ENCODE data around the gene CLDN5. TPM values are rescaled to one million over a fixed set of nuclear protein-coding genes. Genes with fewer than 3 reads are reported as not detected.

CLDN5 gene
- total RNA-seq, 2 donors from 2014 or later, result 0.20 to 0.66 TPM

GRCh38 chr22:19569976-19570375 lies 45.8 kb upstream of the CLDN5 start:
- no peaks in the 10 kb centered on the region for H3K4me1 ChIP-seq (ENCODE audit: control insufficient read depth, insufficient read depth, low read length)
- Mint-ChIP-seq H3K27ac (no peak overlapping the region), H3K4me3 (no peak overlapping the region), H3K36me3 (ENCODE audit: low read depth) (no peaks in the 10 kb centered on the region), H3K4me1 (no peaks in the 10 kb centered on the region), H3K27me3 (ENCODE audit: insufficient read depth) (peaks cover 3% of the 10 kb centered on the region), H3K9me3 (peaks cover 2% of the 10 kb centered on the region)
- no peak overlapping the region for H3K27ac ChIP-seq (ENCODE audit: low read depth, low read length)
- no peak overlapping the region for H3K4me3 ChIP-seq (ENCODE audit: low read length)
- DNase-seq, result no peak
- no peaks in the 10 kb centered on the region for H3K27me3 ChIP-seq (ENCODE audit: control insufficient read depth, insufficient read depth, low read length, poor library complexity, severe bottlenecking)
- 92 to 100% methylated on average over 2 of the region's 2 CpGs for WGBS, 2 experiments (ENCODE audit: insufficient coverage in 1 of 2, insufficient read length in 1 of 2)
- no peaks in the 10 kb centered on the region for H3K9me3 ChIP-seq (ENCODE audit: control insufficient read depth, low read length)
- TF ChIP-seq CTCF (conservative IDR thresholded peaks at IDR 0.05), result no peak
- no peak overlapping the region for H3K9ac ChIP-seq (ENCODE audit: extremely low read depth, low read length, poor library complexity, severe bottlenecking)
- H3K36me3 ChIP-seq (ENCODE audit: control insufficient read depth, insufficient read depth, low read length), result no peaks in the 10 kb centered on the region

GRCh38 chr22:19569276-19569640 lies 45.0 kb upstream of the CLDN5 start:
- 91% methylated on average over 1 of the region's 1 CpG; no CpG with 5 or more reads in 1 of the 2 experiments for WGBS, 2 experiments (ENCODE audit: insufficient coverage in 1 of 2, insufficient read length in 1 of 2)
- Mint-ChIP-seq H3K4me1 (no peaks in the 10 kb centered on the region), H3K36me3 (ENCODE audit: low read depth) (no peaks in the 10 kb centered on the region), H3K4me3 (no peak overlapping the region), H3K27ac (no peak overlapping the region), H3K9me3 (peaks cover 2% of the 10 kb centered on the region), H3K27me3 (ENCODE audit: insufficient read depth) (peaks cover 5% of the 10 kb centered on the region)
- H3K4me3 ChIP-seq (ENCODE audit: low read length), result no peak overlapping the region
- H3K36me3 ChIP-seq (ENCODE audit: control insufficient read depth, insufficient read depth, low read length), result no peaks in the 10 kb centered on the region
- H3K9me3 ChIP-seq (ENCODE audit: control insufficient read depth, low read length), result no peaks in the 10 kb centered on the region
- no peak for TF ChIP-seq CTCF (conservative IDR thresholded peaks at IDR 0.05)
- no peak overlapping the region for H3K9ac ChIP-seq (ENCODE audit: extremely low read depth, low read length, poor library complexity, severe bottlenecking)
- H3K27me3 ChIP-seq (ENCODE audit: control insufficient read depth, insufficient read depth, low read length, poor library complexity, severe bottlenecking), result no peaks in the 10 kb centered on the region
- H3K27ac ChIP-seq (ENCODE audit: low read depth, low read length), result no peak overlapping the region
- no peak for DNase-seq
- H3K4me1 ChIP-seq (ENCODE audit: control insufficient read depth, insufficient read depth, low read length), result no peaks in the 10 kb centered on the region

DNA sequence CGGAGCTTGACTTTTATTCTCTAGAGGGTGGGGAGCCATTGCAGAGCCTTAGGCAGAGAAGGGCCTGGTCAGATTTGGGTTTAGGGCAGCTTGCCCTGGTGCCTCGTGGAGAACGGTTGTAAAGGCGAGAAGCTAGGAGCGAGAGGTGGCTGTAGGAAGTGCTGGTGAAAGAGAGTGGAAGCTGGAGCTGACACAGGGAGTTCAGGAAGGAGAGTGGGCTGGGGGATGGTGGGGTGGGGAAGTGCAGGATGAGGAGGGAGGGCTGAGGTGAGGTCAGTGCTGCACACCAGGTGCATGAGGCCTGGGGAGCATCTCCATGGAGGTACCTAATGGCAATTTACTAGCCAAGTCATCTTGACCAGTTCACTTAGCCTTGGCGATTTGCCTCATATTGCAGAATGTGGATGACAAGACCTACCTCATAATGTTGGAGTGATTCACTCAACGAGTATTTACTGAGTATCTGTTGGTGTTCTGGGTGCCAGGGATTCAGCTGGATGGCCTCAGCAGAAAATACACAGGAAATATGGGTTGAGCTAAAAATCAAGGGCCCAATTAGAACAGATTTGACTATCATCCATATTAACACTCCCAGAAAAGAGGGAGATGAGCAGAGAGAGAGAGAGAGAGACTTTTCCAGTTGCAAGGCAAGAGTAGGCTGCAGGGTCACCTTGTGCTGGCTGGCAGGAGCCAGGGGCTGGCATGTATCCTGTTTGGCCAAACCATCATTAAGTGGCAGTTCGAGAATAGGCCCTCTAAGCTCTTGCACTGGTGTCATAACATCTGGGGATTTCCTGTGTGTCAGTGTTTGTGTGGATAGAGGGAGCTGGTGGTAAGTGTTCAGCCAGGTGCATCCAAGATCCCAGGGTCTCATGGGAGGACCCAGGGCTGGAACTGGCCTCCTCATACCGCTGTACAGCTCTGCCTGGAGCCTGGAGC lies 44.4 kb upstream of the CLDN5 start:
- no peak for TF ChIP-seq CTCF (conservative IDR thresholded peaks at IDR 0.05)
- DNase-seq, result no peak
- H3K36me3 Mint-ChIP-seq (ENCODE audit: low read depth), result no peaks in the 10 kb centered on the region
- H3K4me1 ChIP-seq (ENCODE audit: control insufficient read depth, insufficient read depth, low read length), result no peaks in the 10 kb centered on the region
- H3K4me3 Mint-ChIP-seq, result no peak overlapping the region
- no peak overlapping the region for H3K9ac ChIP-seq (ENCODE audit: extremely low read depth, low read length, poor library complexity, severe bottlenecking)
- no peak overlapping the region for H3K27ac Mint-ChIP-seq
- H3K36me3 ChIP-seq (ENCODE audit: control insufficient read depth, insufficient read depth, low read length), result no peaks in the 10 kb centered on the region
- no peaks in the 10 kb centered on the region for H3K27me3 ChIP-seq (ENCODE audit: control insufficient read depth, insufficient read depth, low read length, poor library complexity, severe bottlenecking)
- H3K27me3 Mint-ChIP-seq (ENCODE audit: insufficient read depth), result peaks cover 5% of the 10 kb centered on the region
- 88 to 89% methylated on average over 5 to 9 of the region's 9 CpGs for WGBS, 2 experiments (ENCODE audit: insufficient coverage in 1 of 2, insufficient read length in 1 of 2)
- H3K4me3 ChIP-seq (ENCODE audit: low read length), result no peak overlapping the region
- H3K4me1 Mint-ChIP-seq, result no peaks in the 10 kb centered on the region
- no peak overlapping the region for H3K27ac ChIP-seq (ENCODE audit: low read depth, low read length)
- peaks cover 2% of the 10 kb centered on the region for H3K9me3 Mint-ChIP-seq
- H3K9me3 ChIP-seq (ENCODE audit: control insufficient read depth, low read length), result no peaks in the 10 kb centered on the region

Data from endodermal cell (in vitro differentiated cells).